Activated CD8-positive, alpha-beta memory T cell treated with anti-CD3 and anti-CD28 coated beads, Interleukin-2, amount 10 ng/mL, durations not matched to agents 7 days and 5 days (primary cell): ENCODE measurements around the gene HBG1. TPM values are rescaled to one million over a fixed set of nuclear protein-coding genes. Genes with fewer than 3 reads are reported as not detected.
"Not testable (repeated sequence)": the region's sequence is repeated elsewhere in the genome, so short reads cannot be mapped to it uniquely, and the experiment has no call there.

Experiments used
- ATAC-seq: fragments of 150-1000 bp; cut with Tn5 transposase; one replicate; pipeline ENCODE4 v1.10.0; 2021; ENCODE audit warnings: moderate library complexity
- CTCF ChIA-PET: fragments of 350-600 bp; sonication (Branson Sonifier 250); formaldehyde crosslinking; loops from one replicate; lab custom pipeline; 2021; ENCODE audit warnings: antibody characterized with exemption; lab: Charles Lee
- DNase-seq: peaks from one replicate; pipeline ENCODE4 v3.0.0-alpha.2; 2020
- H3K27ac Mint-ChIP-seq: one replicate; pipeline ENCODE4 v1.8.0; 2021; ENCODE audit warnings: mild to moderate bottlenecking, mixed read lengths
- H3K27me3 Mint-ChIP-seq: one replicate; pipeline ENCODE4 v1.8.0; 2021; ENCODE audit warnings: mixed read lengths
- H3K36me3 Mint-ChIP-seq: one replicate; pipeline ENCODE4 v1.8.0; 2021; ENCODE audit warnings: mild to moderate bottlenecking, mixed read lengths
- H3K4me1 Mint-ChIP-seq: one replicate; pipeline ENCODE4 v1.8.0; 2021; ENCODE audit warnings: mixed read lengths
- H3K4me3 Mint-ChIP-seq: one replicate; pipeline ENCODE4 v1.8.0; 2021; ENCODE audit warnings: mild to moderate bottlenecking, moderate library complexity, mixed read lengths
- H3K9me3 Mint-ChIP-seq: one replicate; pipeline ENCODE4 v1.8.0; 2022; ENCODE audit warnings: low read depth, mixed read lengths
- total RNA-seq, 2 experiments: library from RNA; stranded (reverse); gene quantifications; one replicate each; pipeline ENCODE4 v1.2.3, GENCODE V29; 2021

The HBG1 gene
- not detected for total RNA-seq

DNA sequence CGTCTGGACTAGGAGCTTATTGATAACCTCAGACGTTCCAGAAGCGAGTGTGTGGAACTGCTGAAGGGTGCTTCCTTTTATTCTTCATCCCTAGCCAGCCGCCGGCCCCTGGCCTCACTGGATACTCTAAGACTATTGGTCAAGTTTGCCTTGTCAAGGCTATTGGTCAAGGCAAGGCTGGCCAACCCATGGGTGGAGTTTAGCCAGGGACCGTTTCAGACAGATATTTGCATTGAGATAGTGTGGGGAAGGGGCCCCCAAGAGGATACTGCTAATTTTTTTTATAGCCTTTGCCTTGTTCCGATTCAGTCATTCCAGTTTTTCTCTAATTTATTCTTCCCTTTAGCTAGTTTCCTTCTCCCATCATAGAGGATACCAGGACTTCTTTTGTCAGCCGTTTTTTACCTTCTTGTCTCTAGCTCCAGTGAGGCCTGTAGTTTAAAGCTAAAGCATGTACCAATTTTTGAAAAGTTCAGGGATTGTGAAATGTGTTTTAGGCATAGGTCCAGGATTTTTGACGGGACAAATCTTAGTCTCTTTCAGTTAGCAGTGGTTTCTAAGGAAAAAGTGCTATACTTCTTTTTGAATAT, at the start of gene HBG1:
HBG1 (minus strand) TSS at position 51 of the 590 bp plus-strand sequence. CDS start 53 bp downstream, outside the sequence.
- not testable (repeated sequence) for H3K4me1 Mint-ChIP-seq, H3K9me3 Mint-ChIP-seq, ATAC-seq

DNA sequence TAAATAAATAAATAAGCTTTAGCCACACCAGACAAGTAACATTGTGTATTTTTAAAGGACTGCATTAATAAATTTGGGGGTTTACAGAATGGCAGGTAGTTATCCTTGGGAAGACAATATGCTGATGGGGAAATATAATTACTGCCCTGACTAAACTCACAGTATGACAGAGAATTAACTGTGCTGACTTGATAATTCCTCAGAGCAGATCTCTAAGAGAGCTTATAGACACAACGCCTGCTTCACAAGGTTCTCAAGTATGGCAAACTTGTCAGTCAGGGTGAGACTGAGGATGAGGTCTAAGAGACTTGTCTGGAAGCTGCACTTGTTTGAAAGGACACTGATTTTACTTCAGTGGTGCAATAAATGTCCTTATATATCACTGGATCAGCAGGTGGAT, 48.8 kb upstream of the HBG1 start:
- Mint-ChIP-seq H3K4me3 (no peak overlapping the region), H3K9me3 (no peaks in the 10 kb centered on the region), H3K27ac (no peak overlapping the region), H3K4me1 (no peaks in the 10 kb centered on the region), H3K36me3 (no peaks in the 10 kb centered on the region), H3K27me3 (peaks cover 3% of the 10 kb centered on the region)
- CTCF ChIA-PET: no interaction called here
- DNase-seq (no peak), ATAC-seq (no peak)

More for the DNA sequence above, at the start of gene HBG1:
- DNase-seq, H3K27ac Mint-ChIP-seq, H3K4me3 Mint-ChIP-seq, CTCF ChIA-PET, H3K36me3 Mint-ChIP-seq, H3K27me3 Mint-ChIP-seq: not testable (repeated sequence)

DNA sequence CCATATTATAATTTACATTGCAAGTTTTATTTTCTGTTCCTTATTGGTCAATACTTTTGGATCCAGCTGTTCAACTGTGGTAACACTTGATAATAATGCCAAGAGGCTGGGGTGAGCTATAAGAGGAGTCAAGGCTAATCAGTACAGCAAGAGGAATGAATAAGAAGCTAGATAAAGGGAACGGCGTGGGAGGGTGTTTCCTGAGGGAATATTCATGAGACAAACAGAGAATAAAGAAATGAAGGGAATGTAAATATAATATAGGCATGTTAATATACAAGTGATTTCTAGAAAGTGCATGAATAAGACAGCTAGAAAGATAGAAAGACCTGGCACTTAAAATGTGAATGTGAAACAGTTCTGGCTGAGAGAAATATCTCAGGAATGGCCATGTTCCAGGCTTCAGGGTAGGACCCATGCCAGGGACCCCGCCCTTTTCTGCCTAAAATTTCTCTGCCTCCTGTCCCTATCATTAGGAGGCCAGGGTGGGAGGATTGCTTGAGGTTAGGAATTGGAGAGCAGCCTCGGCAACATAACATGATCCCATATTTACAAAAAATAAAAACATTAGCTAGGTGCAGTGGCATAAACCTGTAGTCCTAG, 48.2 kb upstream of the HBG1 start:
- CTCF ChIA-PET: no interaction called here
- Mint-ChIP-seq H3K9me3 (no peaks in the 10 kb centered on the region), H3K4me3 (no peak overlapping the region), H3K36me3 (no peaks in the 10 kb centered on the region), H3K27me3 (peaks cover 3% of the 10 kb centered on the region), H3K4me1 (no peaks in the 10 kb centered on the region), H3K27ac (no peak overlapping the region)
- DNase-seq (no peak), ATAC-seq (no peak)

DNA sequence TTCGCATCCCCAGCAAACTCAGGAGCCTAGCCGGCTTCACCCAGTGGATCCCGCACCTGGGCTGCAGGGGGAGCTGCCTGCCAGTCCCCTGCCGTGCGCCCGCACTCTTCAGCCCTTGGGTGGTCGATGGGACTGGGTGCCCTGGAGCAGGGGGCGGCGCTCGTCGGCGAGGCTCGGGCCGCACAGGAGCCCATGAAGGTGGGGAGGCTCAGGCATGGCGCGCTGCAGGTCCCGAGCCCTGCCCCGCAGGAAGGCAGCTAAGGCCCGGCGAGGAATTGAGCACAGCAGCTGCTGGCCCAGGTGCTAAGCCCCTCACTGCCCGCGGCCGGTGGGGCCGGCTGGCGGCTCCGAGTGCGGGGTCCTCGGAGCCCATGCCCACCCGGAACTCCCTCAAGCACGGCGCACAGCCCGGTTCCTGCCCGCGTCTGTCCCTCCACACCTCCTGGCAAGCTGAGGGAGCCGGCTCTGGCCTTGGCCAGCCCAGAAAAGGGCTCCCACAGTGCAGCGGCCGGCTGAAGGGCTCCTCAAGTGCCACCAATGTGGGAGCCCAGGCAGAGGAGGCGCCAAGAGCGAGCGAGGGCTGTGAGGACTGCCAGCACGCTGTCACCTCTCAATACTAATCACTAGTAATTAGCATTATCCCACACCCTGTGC, 44.8 kb upstream of the HBG1 start:
- ATAC-seq, H3K4me3 Mint-ChIP-seq, H3K27me3 Mint-ChIP-seq, H3K36me3 Mint-ChIP-seq, H3K27ac Mint-ChIP-seq, CTCF ChIA-PET, H3K4me1 Mint-ChIP-seq, H3K9me3 Mint-ChIP-seq, DNase-seq: not testable (repeated sequence)

DNA sequence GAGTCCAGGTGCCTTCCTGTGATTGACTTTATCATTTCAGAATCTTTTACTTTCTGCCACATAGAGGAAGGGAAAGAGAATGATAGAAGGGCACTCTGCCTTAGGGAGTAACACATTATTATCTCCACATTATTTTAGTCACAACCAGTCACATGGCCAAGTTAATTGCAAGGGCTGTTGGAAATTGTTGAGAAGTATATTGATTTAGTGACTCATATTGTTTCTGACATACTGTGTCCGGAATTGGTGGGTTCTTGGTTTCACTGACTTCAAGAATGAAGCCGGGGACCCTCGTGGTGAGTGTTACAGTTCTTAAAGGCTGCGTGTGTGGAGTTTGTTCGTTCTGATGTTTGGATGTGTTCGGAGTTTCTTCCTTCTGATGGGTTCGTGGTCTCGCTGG, 43.4 kb upstream of the HBG1 start:
- DNase-seq: no peak
- Mint-ChIP-seq H3K4me3 (no peak overlapping the region), H3K4me1 (no peaks in the 10 kb centered on the region), H3K27ac (no peak overlapping the region), H3K9me3 (no peaks in the 10 kb centered on the region), H3K36me3 (no peaks in the 10 kb centered on the region), H3K27me3 (peaks cover 3% of the 10 kb centered on the region)
- no peak for ATAC-seq
- CTCF ChIA-PET: no interaction called here

DNA sequence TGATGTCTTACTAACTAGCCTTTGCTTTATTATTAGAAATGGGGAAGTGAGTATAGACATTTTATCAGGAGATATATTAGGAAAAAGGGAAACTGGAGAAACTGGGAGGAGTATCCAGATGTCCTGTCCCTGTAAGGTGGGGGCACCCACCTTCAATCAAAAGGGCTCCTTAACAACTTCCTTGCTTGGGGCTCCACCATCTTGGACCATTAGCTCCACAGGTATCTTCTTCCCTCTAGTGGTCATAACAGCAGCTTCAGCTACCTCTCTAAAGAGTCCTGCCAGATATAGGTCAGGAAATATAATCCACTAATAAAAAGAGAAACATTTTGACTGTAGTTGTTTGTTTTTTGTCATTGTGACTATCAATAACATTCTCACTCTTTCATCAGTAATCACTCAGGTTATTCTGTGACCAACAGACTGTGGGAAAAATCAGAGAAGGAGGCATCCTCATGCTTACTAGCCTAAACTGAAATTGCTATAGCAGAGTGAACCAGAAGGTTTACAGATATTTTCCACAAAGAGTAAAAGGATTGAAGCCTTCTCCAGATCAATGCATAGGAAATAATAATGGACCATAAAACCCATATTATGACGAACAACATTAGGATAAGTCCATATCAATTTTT, 41.7 kb upstream of the HBG1 start:
- no peaks in the 10 kb centered on the region for H3K36me3 Mint-ChIP-seq
- ATAC-seq (peak; percentile 49), DNase-seq (no peak)
- H3K27ac Mint-ChIP-seq: no peak overlapping the region
- no peaks in the 10 kb centered on the region for H3K27me3 Mint-ChIP-seq
- CTCF ChIA-PET: interaction anchor here (1.0 kb wide), 2 partner anchors 11 to 83 kb away, joined by 3 to 4 read pairs; no protein-coding TSS in a partner anchor
- no peaks in the 10 kb centered on the region for H3K9me3 Mint-ChIP-seq
- no peaks in the 10 kb centered on the region for H3K4me1 Mint-ChIP-seq
- no peak overlapping the region for H3K4me3 Mint-ChIP-seq

DNA sequence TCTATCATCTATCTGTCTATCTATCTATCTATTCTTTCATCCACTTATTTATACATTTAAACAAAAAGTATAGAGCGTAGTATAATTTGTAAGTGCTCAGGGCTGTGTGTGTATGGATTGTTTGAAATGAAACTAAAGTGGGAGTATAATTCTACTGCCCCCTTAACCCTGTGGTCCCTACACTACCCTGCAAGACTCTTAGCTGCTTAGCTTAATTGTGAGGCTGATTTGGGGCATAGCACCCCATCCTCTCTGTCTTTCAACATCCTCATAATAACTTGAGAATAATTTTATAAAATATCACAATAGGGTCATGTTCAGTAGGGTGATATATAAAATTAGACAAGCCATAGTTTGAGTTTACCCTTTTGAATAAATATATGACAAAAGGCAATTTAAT, 40.4 kb upstream of the HBG1 start:
- Mint-ChIP-seq H3K36me3 (no peaks in the 10 kb centered on the region), H3K4me3 (no peak overlapping the region), H3K4me1 (no peaks in the 10 kb centered on the region), H3K9me3 (no peaks in the 10 kb centered on the region), H3K27ac (no peak overlapping the region), H3K27me3 (no peaks in the 10 kb centered on the region)
- ATAC-seq: no peak
- CTCF ChIA-PET: interaction anchor here (1.0 to 1.2 kb wide), 2 partner anchors 10 to 11 kb away, joined by 3 to 4 read pairs; no protein-coding TSS in a partner anchor
- DNase-seq: no peak

DNA sequence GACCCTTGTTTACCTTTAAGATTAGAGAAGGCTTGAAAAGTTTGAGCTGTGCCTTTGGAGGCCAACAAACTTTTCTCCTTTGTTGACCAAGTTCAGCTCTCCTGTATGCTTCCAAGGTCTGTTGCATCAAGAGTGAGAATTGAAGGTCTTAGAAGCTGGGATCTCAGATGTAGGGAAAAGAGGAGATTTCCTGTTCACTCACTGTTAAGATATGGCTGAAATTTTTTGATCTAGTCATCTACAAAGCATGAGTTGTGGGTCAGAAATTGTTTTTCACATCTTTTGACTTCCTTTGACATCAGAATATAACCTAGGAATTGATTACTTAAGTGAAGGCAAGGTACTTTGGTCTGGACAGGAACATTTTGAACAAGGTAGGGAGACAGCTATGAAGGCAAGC, 40.0 kb upstream of the HBG1 start:
- CTCF ChIA-PET: interaction anchor here (1.2 kb wide), 1 partner anchor 11 kb away, joined by 4 read pairs; no protein-coding TSS in a partner anchor
- Mint-ChIP-seq H3K27ac (no peak overlapping the region), H3K36me3 (no peaks in the 10 kb centered on the region), H3K9me3 (no peaks in the 10 kb centered on the region), H3K4me3 (no peak overlapping the region), H3K4me1 (no peaks in the 10 kb centered on the region), H3K27me3 (no peaks in the 10 kb centered on the region)
- ATAC-seq: no peak
- no peak for DNase-seq

DNA sequence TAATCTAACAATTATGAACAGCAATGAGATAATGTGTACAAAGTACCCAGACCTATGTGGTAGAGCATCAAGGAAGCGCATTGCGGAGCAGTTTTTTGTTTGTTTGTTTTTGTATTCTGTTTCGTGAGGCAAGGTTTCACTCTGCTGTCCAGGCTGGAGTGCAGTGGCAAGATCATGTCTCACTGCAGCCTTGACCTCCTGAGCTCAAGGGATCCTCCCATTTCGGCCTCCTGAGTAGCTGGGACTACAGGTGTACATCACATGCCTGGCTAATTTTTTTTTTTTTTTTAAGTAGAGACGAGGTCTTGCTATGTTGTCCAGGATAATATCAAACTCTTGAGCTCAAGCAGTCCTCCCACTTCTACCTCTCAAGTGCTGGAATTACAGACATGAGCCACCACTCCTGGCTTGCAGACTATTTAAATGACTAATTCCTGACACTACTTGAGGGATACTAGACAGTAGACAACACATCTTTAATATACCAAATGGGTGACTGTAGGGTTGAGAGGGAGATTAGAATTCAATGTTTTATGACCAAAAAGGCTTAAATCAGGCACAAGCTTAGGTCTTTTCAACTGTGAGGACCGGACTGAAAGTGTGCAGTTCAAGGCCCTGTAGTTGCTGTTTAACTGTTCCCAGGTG, 39.4 kb upstream of the HBG1 start:
- no peak for DNase-seq
- no peak for ATAC-seq
- Mint-ChIP-seq H3K27me3 (no peaks in the 10 kb centered on the region), H3K4me3 (no peak overlapping the region), H3K27ac (no peak overlapping the region), H3K36me3 (no peaks in the 10 kb centered on the region), H3K4me1 (no peaks in the 10 kb centered on the region), H3K9me3 (no peaks in the 10 kb centered on the region)
- CTCF ChIA-PET: interaction anchor here (1.2 kb wide), 1 partner anchor 10 kb away, joined by 4 read pairs; no protein-coding TSS in a partner anchor

DNA sequence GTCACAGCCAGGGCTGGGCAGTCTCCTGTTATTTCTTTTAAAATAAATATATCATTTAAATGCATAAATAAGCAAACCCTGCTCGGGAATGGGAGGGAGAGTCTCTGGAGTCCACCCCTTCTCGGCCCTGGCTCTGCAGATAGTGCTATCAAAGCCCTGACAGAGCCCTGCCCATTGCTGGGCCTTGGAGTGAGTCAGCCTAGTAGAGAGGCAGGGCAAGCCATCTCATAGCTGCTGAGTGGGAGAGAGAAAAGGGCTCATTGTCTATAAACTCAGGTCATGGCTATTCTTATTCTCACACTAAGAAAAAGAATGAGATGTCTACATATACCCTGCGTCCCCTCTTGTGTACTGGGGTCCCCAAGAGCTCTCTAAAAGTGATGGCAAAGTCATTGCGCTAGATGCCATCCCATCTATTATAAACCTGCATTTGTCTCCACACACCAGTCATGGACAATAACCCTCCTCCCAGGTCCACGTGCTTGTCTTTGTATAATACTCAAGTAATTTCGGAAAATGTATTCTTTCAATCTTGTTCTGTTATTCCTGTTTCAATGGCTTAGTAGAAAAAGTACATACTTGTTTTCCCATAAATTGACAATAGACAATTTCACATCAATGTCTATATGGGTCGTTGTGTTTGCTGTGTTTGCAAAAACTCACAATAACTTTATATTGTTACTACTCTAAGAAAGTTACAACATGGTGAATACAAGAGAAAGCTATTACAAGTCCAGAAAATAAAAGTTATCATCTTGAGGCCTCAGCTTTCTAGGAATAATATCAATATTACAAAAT, 38.6 kb upstream of the HBG1 start:
- Mint-ChIP-seq H3K4me3 (no peak overlapping the region), H3K4me1 (no peaks in the 10 kb centered on the region), H3K9me3 (no peaks in the 10 kb centered on the region), H3K27me3 (no peaks in the 10 kb centered on the region), H3K27ac (no peak overlapping the region), H3K36me3 (no peaks in the 10 kb centered on the region)
- ATAC-seq (no peak), DNase-seq (no peak)
- CTCF ChIA-PET: no interaction called here

DNA sequence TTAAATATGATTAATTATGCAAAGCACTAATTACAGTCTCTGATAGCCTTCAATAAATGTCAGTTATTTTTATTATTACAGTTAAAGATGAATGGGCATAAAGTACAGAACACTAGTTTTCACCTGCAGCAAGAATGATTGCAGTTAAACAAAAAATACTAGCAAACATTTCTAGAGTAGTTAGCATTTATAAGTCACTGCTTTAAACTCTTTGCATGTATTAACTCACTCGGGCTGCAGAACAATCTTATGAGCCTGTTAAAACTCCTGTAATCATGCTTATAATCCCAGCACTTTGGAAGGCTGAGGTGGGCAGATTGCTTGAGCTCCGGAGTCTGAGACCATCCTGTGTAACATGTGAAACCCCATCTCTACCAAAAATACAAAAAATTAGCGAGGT, 37.2 kb upstream of the HBG1 start:
- no peak overlapping the region for H3K27ac Mint-ChIP-seq
- ATAC-seq: no peak
- no peak overlapping the region for H3K4me3 Mint-ChIP-seq
- CTCF ChIA-PET: no interaction called here
- no peaks in the 10 kb centered on the region for H3K36me3 Mint-ChIP-seq
- DNase-seq: no peak
- no peaks in the 10 kb centered on the region for H3K4me1 Mint-ChIP-seq
- no peaks in the 10 kb centered on the region for H3K27me3 Mint-ChIP-seq
- no peaks in the 10 kb centered on the region for H3K9me3 Mint-ChIP-seq

DNA sequence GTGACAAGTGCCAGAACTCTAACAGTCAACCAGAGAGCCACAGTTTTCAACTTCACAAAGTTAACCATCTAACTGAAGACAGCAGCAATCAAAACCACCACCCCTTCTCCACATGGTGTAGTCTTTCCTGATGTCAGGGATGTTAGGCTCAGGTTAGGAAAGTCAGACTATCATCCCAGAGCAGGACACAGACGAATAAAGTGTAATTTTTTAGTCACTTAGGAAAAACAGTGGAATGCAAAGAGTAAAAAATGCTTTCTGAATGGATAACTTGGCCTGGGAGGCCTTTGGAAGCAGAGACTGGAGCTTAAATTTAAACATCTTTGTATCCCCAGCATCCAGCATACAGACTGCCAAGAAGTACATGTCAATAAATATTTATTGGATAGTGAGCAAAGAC, 36.7 kb upstream of the HBG1 start:
- Mint-ChIP-seq H3K9me3 (no peaks in the 10 kb centered on the region), H3K36me3 (no peaks in the 10 kb centered on the region), H3K27me3 (no peaks in the 10 kb centered on the region), H3K4me3 (no peak overlapping the region), H3K27ac (no peak overlapping the region), H3K4me1 (no peaks in the 10 kb centered on the region)
- CTCF ChIA-PET: no interaction called here
- DNase-seq: no peak
- no peak for ATAC-seq
